NB4 (cell line): ENCODE results near the gene C1QL2.

Source experiments
- DNase-seq: peaks from one replicate; pipeline ENCODE4 v3.0.0; 2010; ENCODE audit warnings: low read depth
- H3K4me3 ChIP-seq: one replicate; pipeline ENCODE4 v1.5.1; 2011; ENCODE audit warnings: mild to moderate bottlenecking, low read depth, low read length, moderate library complexity
- MAX ChIP-seq: IDR thresholded peaks from 2 replicates; pipeline ENCODE4 v1.6.1; 2011; ENCODE audit warnings: low read depth, low read length
- MYC ChIP-seq: IDR thresholded peaks from 2 replicates; pipeline ENCODE4 v1.6.1; 2011; ENCODE audit warnings: low read depth, low read length
- POLR2A ChIP-seq: IDR thresholded peaks from 2 replicates; pipeline ENCODE4 v1.6.1; 2011; ENCODE audit warnings: mild to moderate bottlenecking; ENCODE audit not compliant: insufficient read length; ENCODE audit errors: extremely low read depth
- TF ChIP-seq, protein P1 (sequence below): IDR thresholded peaks from one replicate; pipeline ENCODE4 v1.5.1; 2012; ENCODE audit warnings: low read depth, low read length

Gene C1QL2

DNA sequence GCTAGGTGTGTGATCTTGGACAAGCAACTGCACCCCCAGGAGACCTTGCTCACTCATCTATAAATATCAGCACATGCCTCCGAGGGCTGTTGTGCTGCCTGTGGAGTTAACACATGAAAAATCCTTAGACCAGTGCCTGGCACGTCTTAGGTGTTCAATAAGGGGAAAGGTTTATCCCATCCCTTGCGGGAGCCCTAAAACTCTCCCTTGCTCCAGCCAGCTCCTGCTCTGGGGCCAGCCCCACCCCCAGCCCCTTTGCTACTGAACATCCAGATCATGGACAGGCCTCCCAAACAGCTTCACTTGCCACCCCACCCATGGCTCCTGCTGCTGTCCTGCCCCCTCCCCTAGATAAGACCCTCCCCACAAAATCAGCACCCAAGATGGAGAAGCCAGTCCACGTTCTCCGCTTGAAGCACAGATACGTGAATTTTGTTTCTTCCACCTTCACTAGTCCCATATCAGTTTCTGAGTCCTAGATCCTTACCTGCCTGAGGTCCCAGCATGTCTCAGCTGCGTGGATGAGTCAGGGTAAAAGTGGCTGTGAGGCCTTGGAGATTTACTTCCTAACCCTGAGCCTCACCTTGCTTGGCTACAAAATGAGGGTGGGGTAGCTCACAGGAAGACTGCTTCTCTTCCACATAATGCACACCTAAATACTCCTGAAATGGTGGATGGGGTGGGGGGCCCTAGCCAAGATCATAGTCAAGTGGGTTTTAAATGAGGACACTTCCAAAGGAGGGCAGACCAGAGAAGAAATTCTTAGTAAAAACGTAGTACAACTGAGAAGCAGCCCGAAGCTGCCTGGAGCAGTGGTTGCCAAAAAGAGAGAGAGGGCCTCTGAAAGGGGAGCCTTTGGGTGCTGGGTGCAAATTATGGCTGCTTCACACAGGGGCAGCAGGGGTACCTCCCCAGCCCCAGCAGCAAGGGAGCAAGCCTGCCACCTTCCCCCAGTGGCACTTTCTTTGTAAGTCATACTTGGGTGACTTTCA, 40.4 kb downstream of the C1QL2 start:
- DNase-seq = no peak
- TF ChIP-seq, protein P1, sequence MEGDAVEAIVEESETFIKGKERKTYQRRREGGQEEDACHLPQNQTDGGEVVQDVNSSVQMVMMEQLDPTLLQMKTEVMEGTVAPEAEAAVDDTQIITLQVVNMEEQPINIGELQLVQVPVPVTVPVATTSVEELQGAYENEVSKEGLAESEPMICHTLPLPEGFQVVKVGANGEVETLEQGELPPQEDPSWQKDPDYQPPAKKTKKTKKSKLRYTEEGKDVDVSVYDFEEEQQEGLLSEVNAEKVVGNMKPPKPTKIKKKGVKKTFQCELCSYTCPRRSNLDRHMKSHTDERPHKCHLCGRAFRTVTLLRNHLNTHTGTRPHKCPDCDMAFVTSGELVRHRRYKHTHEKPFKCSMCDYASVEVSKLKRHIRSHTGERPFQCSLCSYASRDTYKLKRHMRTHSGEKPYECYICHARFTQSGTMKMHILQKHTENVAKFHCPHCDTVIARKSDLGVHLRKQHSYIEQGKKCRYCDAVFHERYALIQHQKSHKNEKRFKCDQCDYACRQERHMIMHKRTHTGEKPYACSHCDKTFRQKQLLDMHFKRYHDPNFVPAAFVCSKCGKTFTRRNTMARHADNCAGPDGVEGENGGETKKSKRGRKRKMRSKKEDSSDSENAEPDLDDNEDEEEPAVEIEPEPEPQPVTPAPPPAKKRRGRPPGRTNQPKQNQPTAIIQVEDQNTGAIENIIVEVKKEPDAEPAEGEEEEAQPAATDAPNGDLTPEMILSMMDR = no peak
- TF ChIP-seq MAX = no peak
- TF ChIP-seq POLR2A = no peak
- no peak for TF ChIP-seq MYC
- H3K4me3 ChIP-seq = no peak overlapping the region

DNA sequence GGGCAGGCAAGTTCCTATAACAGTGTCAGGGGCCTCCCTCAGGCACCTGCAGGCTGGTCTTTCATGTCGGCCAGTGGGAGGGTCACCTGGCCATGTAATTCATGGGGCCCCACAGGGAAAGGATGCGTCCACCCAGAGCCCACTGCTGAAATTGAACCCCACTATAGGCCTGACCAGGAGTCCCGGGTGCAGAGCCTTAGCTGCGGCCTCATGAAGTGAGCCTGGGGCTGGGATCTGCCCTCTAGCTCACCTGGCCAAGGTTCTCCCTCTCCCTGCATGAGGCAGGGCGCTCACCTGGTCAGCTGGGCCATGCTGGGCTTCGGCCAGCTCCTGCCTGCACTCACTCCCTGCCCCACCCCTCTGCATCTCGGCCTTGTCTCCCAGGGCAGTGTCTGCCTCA, 41.1 kb downstream of the C1QL2 start:
- DNase-seq = no peak
- H3K4me3 ChIP-seq = no peak overlapping the region
- no peak for TF ChIP-seq MYC
- TF ChIP-seq MAX = no peak
- TF ChIP-seq POLR2A = no peak
- TF ChIP-seq, protein P1 = no peak

- no peak for DNase-seq
- H3K4me3 ChIP-seq = no peak overlapping the region
- TF ChIP-seq POLR2A (no peak), MYC (no peak), MAX (no peak)
- TF ChIP-seq, protein P1 = no peak
Observed at GRCh38 chr2:119116411-119117295, 41.9 kb downstream of the C1QL2 start.

- no peak for DNase-seq
- TF ChIP-seq, protein P1 = no peak
- TF ChIP-seq POLR2A = no peak
- H3K4me3 ChIP-seq = no peak overlapping the region
Observed at GRCh38 chr2:119114266-119114665, 44.3 kb downstream of the C1QL2 start.

GRCh38 chr2:119113489-119113770, 45.1 kb downstream of the C1QL2 start:
- TF ChIP-seq MYC (no peak), POLR2A (no peak), MAX (no peak)
- TF ChIP-seq, protein P1 = no peak
- no peak for DNase-seq
- H3K4me3 ChIP-seq = no peak overlapping the region
